H54 (cell line): ENCODE measurements around the gene ARRDC2.
"Not testable (repeated sequence)": the region's sequence is repeated elsewhere in the genome, so short reads cannot be mapped to it uniquely, and the experiment has no call there.

Source experiments
- DNase-seq: peaks from one replicate; pipeline ENCODE4 v3.0.0; 2011; ENCODE audit warnings: low spot score, mixed read lengths; ENCODE audit not compliant: insufficient read length
- FAIRE-seq: peaks from 3 replicates; lab custom pipeline; 2011; peaks lifted over from hg19 to GRCh38; lab: Jason Lieb, UNC
- POLR2A ChIP-seq: IDR thresholded peaks from 2 replicates; pipeline ENCODE4 v1.6.1; 2011; ENCODE audit warnings: low read depth, mild to moderate bottlenecking, low read length

The ARRDC2 gene

DNA sequence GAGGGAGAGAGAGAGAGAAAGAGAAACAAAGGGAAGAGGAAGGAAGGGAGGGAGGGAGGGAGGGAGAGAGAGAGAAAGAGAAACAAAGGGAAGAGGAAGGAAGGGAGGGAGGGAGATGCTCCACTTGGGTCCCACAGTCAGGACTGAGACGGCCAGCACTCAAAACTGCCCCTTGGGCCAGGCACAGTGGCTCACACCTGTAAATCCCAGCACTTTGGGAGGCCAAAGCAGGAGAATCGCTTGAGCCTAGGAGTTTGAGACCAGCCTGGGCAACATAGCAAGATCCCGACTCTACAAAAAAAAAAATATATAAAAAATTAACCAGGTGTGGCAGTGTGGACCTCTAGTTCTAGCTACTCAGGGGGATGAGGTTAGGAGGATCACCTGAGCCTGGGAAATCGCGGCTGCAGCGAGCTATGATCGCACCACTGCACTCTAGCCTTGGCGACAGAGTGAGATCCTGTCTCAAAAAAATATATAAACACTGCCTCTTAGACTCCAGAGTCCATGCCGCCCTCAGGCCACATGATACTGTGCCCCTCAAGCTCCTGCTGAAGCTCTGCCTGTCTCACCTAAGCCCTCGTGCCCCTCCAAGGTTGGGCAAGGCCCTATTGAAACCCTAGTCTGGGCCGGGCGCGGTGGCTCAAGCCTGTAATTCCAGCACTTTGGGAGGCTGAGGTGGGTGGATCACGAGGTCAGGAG lies 8.4 kb downstream of the ARRDC2 start:
- no peak for TF ChIP-seq POLR2A
- DNase-seq: no peak
- FAIRE-seq: no peak

DNA sequence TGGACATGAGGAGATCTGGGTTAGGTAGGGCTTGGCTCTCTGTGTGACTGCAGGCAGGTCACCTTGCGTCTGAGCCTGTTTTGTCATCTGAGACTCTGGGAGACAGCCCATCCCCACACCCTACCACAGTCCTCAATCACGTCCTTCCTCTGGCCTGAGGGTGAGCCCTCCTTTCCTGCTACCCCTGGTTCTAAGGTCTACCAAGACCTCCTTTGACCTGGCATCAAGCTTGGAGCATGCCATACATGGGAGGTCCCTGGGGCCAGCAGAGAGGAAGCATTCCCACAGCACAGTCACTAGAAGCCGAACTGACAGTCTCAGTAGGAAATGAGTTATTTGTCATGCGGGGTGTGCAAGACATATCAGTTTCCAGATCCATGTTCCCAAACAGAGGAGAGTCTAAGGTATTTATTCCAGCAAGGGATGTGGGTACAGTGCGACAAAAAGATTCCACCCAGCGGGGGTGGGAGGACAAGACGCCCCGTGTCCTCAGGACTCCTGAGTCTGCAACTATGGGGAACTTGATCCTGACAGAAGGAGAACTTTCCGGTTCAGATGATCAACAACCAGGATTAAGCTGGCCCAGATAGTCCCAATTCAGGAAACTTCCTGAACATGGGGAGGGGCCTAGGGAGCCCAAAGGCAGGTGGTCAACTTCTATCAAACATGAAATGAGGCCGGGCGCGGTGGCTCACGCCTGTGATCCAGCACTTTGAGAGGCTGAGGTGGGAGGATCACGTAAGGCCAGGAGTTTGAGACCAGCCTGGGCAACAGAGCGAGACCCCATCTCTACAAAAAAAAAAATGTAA lies 9.5 kb downstream of the ARRDC2 start:
- TF ChIP-seq POLR2A: no peak
- DNase-seq (no peak), FAIRE-seq (no peak)

- no peak for FAIRE-seq
- TF ChIP-seq POLR2A: no peak
- no peak for DNase-seq
These were observed 12.5 kb downstream of the ARRDC2 start for GRCh38 chr19:18020212-18021085.

DNA sequence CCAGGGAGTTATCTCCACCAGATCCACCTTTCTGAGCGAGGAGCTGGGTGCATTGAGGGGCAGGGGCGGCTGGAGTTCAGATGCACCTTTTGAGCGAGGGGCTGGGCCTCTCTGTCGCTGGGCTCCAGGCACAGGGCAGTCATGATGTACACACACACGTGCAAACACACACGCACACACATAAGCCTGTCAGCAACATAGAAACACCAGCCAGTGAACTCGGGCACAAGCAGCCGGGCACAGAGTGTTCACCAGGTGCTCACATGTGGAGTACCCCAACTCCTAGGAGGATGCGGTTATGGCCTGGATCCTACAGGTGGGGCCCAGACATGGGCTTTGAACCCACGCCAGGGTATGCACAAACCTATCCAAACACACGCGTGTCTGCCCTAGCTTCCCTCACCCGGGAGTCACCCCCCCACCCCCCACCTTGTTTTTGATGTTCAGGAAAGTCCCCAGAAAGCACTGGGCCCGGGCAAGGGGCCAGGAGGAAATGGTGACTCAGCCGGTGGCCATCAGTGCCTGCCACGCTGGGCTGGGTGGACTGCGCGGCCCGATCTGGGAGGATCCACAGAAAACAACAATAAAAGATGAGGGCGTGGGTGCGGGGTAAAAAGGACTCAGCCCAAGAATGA lies 13.3 kb downstream of the ARRDC2 start:
- no peak; the same call in 1 of the 2 replicates for TF ChIP-seq POLR2A
- FAIRE-seq (no peak), DNase-seq (peak; percentile 82)

- no peak for TF ChIP-seq POLR2A
- FAIRE-seq (no peak), DNase-seq (no peak)
These were observed 15.8 kb downstream of the ARRDC2 start for GRCh38 chr19:18023622-18024251.

DNA sequence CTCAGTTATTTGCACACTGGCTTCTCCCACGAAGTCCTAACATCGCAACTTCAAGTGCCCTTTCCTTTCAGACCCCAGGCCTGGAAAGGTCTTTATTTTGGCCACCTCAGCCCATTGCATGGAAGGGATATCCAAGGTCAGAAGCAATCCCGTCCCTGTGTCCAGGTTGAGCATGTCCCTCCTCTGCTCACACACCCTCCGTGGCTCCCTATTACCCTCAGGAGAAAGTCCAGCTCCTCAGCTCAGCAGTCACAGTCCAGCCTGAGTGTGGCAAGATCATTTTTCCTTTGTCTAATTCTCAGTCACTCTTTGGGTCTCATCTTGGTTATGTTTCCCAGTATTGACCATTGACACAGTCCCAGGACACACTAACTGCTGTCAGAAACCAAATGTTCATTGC lies 19.2 kb downstream of the ARRDC2 start:
- TF ChIP-seq POLR2A: no peak
- no peak for FAIRE-seq
- no peak for DNase-seq

DNA sequence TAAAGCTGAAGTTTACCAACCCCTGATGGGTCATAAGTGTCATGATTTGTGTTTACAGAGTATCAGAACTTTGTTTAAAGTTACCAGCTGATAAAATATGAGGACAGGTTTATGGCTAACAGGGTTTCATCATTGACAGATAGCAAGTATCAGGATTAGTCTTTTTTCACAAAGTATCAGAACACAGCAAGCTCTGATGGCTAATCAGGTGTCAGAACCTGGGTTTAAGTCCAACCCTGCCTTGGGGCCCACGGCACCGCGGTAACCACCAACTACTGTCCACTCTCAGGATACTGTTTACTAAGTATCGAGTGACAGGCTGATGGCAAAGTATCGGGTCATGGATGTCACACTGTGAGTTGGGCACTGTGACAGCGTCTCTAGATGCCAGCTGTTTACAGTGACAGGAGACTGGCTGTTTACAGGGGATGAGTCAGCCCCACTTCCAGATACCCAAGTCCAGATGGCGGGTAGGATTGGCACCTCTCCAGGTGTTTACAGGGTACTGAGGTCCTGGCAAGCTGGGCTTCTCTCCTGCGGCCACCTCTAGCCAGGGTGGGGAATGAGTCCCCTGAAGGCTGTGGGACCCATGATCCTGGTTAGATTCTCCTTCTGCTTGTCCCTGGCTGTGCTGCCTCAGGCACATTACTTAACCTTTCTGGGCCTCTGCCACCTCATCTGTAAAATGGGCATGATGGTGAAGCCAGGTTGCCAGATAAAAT lies 21.8 kb downstream of the ARRDC2 start:
- DNase-seq: no peak
- no peak for TF ChIP-seq POLR2A

DNA sequence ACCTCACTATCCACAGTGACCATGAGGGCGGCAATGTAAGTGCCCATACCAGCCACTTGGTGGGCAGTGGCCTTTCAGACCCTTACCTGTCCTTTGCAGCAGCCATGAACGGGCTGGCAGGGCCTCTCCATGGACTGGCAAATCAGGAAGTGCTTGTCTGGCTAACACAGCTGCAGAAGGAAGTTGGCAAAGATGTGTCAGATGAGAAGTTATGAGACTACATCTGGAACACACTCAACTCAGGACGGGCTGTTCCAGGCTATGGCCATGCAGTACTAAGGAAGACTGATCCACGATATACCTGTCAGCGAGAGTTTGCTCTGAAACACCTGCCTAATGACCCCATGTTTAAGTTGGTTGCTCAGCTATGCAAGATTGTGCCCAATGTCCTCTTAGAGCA lies 23.4 kb downstream of the ARRDC2 start:
- FAIRE-seq, DNase-seq: not testable (repeated sequence)

More for the DNA sequence above, 21.8 kb downstream of the ARRDC2 start:
- FAIRE-seq: no peak

DNA sequence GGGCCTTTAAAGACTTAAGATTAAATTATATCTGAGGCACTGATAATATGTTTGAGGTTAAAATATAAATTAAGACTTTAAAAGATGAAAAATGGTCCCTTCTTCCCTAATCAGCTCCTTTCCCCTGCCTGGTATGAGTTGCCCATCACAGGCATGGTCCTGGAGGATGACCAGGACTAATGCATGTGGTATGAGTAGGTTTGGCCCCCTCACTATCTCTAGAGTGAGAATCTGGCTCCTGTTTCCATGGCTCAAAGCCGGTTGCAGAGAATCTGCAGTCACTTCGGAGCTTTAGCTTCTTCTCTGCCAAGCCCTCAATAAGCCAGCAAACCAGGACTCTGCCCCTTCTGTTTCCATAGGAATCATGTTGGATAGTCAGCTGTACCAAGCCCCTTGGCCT lies 24.1 kb downstream of the ARRDC2 start:
- not testable (repeated sequence) for FAIRE-seq, DNase-seq

GRCh38 chr19:18041054-18041453 lies 33.1 kb downstream of the ARRDC2 start:
- FAIRE-seq (no peak), DNase-seq (no peak)
- no peak for TF ChIP-seq POLR2A

DNA sequence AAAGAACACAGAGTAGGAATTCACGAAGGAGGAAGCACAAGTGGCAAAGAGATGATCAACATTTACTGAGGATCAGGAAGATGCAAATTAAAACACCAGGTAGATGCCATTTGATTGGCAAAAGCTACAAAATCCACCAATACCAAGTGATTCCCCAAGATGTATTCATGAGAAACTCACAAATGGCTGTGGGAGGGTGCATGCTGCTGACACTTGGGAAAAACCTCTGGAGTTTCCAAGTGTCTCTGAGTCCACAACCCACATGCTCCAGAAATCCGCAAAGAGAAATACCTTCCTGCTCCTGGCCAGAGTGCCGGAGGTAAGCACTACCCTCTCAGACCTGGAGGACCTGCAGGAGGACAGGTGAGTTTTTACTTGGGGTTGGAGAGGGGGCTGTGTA lies 35.7 kb downstream of the ARRDC2 start:
- FAIRE-seq (no peak), DNase-seq (no peak)
- no peak for TF ChIP-seq POLR2A

- TF ChIP-seq POLR2A: 0 out of 2 replicates have a peak, but pooled peaks have one; percentile 28
- FAIRE-seq: no peak
- DNase-seq: no peak
These were observed 36.9 kb downstream of the ARRDC2 start for GRCh38 chr19:18044825-18045304.
